Measurements from ENCODE around the gene CLCNKA.
"Not testable (repeated sequence)": the region's sequence is repeated elsewhere in the genome, so short reads cannot be mapped to it uniquely, and the experiment has no call there.

The CLCNKA gene

GRCh38 chr1:16026723-16027484 lies 5.1 kb downstream of the CLCNKA start:
- no peak for DNase-seq (ENCODE audit: low read depth)
- no peak overlapping the region for H3K4me3 ChIP-seq (replicated peaks; ENCODE audit: low read depth, low read length)
- no peak for TF ChIP-seq CTCF (IDR thresholded peaks at IDR 0.05; ENCODE audit: low read length, missing control alignments)

- no peak for TF ChIP-seq CTCF (IDR thresholded peaks at IDR 0.05; ENCODE audit: low read length, missing control alignments)
- DNase-seq (ENCODE audit: low read depth) = no peak
- no peak overlapping the region for H3K4me3 ChIP-seq (replicated peaks; ENCODE audit: low read depth, low read length)
These were observed 6.6 kb downstream of the CLCNKA start for GRCh38 chr1:16028237-16029002.

GRCh38 chr1:16029003-16029268 lies 7.1 kb downstream of the CLCNKA start:
- DNase-seq (ENCODE audit: low read depth); H3K4me3 ChIP-seq (replicated peaks; ENCODE audit: low read depth, low read length): not testable (repeated sequence)

GRCh38 chr1:16029288-16029687 lies 7.5 kb downstream of the CLCNKA start:
- DNase-seq (ENCODE audit: low read depth) = no peak
- H3K4me3 ChIP-seq (replicated peaks; ENCODE audit: low read depth, low read length) = no peak overlapping the region
- TF ChIP-seq CTCF (IDR thresholded peaks at IDR 0.05; ENCODE audit: low read length, missing control alignments) = no peak

GRCh38 chr1:16031551-16031950 lies 9.7 kb downstream of the CLCNKA start:
- DNase-seq (ENCODE audit: low read depth) = no peak
- no peak for TF ChIP-seq CTCF (IDR thresholded peaks at IDR 0.05; ENCODE audit: low read length, missing control alignments)
- H3K4me3 ChIP-seq (replicated peaks; ENCODE audit: low read depth, low read length) = no peak overlapping the region

- H3K4me3 ChIP-seq (replicated peaks; ENCODE audit: low read depth, low read length) = no peak overlapping the region
- TF ChIP-seq CTCF (IDR thresholded peaks at IDR 0.05; ENCODE audit: low read length, missing control alignments) = peak; percentile 88
- peak; percentile 85 for DNase-seq (ENCODE audit: low read depth)
These were observed 10.7 kb downstream of the CLCNKA start for GRCh38 chr1:16032388-16033102.

GRCh38 chr1:16033103-16033632 lies 11.3 kb downstream of the CLCNKA start:
- not testable (repeated sequence) for DNase-seq (ENCODE audit: low read depth); H3K4me3 ChIP-seq (replicated peaks; ENCODE audit: low read depth, low read length)

GRCh38 chr1:16036461-16036860 lies 14.6 kb downstream of the CLCNKA start:
- DNase-seq (ENCODE audit: low read depth); H3K4me3 ChIP-seq (replicated peaks; ENCODE audit: low read depth, low read length): not testable (repeated sequence)

Measured in fibroblast of pulmonary artery (primary cell).